Naive thymus-derived CD8-positive, alpha-beta T cell (primary cell): ENCODE results near the gene AGAP1. TPM values are rescaled to one million over a fixed set of nuclear protein-coding genes. Genes with fewer than 3 reads are reported as not detected.

ENCODE experiments used
- ATAC-seq, 2 donors: fragments of 150-1000 bp; cut with Tn5 transposase in 1 of 2; sonication (Bioruptor Pico), chemical (Tn5 transposase) in 1 of 2; 1 replicate in 1 of 2; 2 replicates in 1 of 2; pipeline ENCODE4 v1.10.0; 2021; ENCODE audit warnings: mild to moderate bottlenecking in 2 of 2, moderate library complexity in 2 of 2
- POLR2A ChIA-PET: fragments of 350-600 bp; sonication (Branson Sonifier 250); formaldehyde crosslinking; loops from one replicate; lab custom pipeline; 2021; ENCODE audit warnings: antibody characterized with exemption; lab: Charles Lee
- DNase-seq, 10 donors: peaks; one replicate each; pipeline versions ENCODE4 v3.0.0 to v3.0.0-alpha.2; 2020 to 2022
- H3K27ac Mint-ChIP-seq, 10 donors: one replicate each; pipeline ENCODE4 v1.8.0; 2020 to 2022; ENCODE audit warnings: mild to moderate bottlenecking in 10 of 10, mixed read lengths in 10 of 10, moderate library complexity in 4 of 10, inconsistent platforms in 1 of 10
- H3K27me3 Mint-ChIP-seq, 5 donors: one replicate each; pipeline ENCODE4 v1.8.0; 2021 to 2022; ENCODE audit warnings: mixed read lengths in 5 of 5
- H3K36me3 Mint-ChIP-seq, 3 donors: one replicate each; pipeline ENCODE4 v1.8.0; 2020 to 2022; ENCODE audit warnings: mixed read lengths in 3 of 3, mild to moderate bottlenecking in 2 of 3, inconsistent platforms in 1 of 3
- H3K4me1 Mint-ChIP-seq, 4 donors: one replicate each; pipeline ENCODE4 v1.8.0; 2021 to 2022; ENCODE audit warnings: mixed read lengths in 4 of 4
- H3K4me3 Mint-ChIP-seq, 10 donors: one replicate each; pipeline ENCODE4 v1.8.0; 2020 to 2022; ENCODE audit warnings: mild to moderate bottlenecking in 10 of 10, mixed read lengths in 10 of 10, moderate library complexity in 6 of 10, inconsistent platforms in 1 of 10
- H3K9me3 Mint-ChIP-seq, 9 donors: one replicate each; pipeline ENCODE4 v1.8.0; 2020 to 2022; ENCODE audit warnings: mixed read lengths in 9 of 9, mild to moderate bottlenecking in 3 of 9, inconsistent platforms in 1 of 9, moderate library complexity in 1 of 9
- polyA plus RNA-seq, 3 donors: library from polyadenylated mRNA; unstranded; fragments of 300-500 nt; fragmentation: Illumina TruSeq; gene quantifications; one replicate each; pipeline ENCODE4 v1.2.3, GENCODE V29; 2021
- total RNA-seq, 8 experiments: library from RNA in 2 of 8; stranded (reverse) in 2 of 8; gene quantifications; one replicate each; pipeline ENCODE4 v1.2.3 and lab custom pipeline; 2021 to 2026

The AGAP1 gene
- total and polyA plus RNA-seq, 5 experiments from 2014 or later = 0.03 to 0.52 (median 0.29) TPM; not detected in 1

DNA sequence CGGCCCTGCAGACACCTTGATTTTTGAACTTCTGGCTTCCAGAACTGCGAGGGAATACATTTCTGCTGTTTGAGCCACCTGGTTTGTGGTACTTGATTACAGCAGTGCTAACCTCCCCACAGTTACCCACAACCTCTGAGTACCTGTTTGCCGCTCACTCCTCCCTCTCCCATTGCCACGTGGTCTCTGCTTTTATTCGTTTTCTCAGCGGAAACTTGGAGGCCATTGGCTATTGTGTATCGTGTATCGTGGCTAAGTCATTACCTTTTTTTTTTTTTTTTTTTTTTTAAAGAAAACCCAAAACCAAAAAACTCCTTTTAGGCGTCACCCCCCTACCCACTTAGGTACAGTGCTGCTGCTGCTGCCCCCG lies 90.8 kb downstream of the AGAP1 start:
- H3K27me3 Mint-ChIP-seq = peaks cover 0 to 7% (median 0%) of the 10 kb centered on the region in 5 donors
- H3K4me1 Mint-ChIP-seq = no peaks in the 10 kb centered on the region
- no peaks in the 10 kb centered on the region for H3K36me3 Mint-ChIP-seq
- POLR2A ChIA-PET = no interaction called here
- no peak for DNase-seq
- H3K9me3 Mint-ChIP-seq = no peaks in the 10 kb centered on the region
- no peak overlapping the region for H3K4me3 Mint-ChIP-seq
- H3K27ac Mint-ChIP-seq = no peak overlapping the region
- ATAC-seq = no peak

DNA sequence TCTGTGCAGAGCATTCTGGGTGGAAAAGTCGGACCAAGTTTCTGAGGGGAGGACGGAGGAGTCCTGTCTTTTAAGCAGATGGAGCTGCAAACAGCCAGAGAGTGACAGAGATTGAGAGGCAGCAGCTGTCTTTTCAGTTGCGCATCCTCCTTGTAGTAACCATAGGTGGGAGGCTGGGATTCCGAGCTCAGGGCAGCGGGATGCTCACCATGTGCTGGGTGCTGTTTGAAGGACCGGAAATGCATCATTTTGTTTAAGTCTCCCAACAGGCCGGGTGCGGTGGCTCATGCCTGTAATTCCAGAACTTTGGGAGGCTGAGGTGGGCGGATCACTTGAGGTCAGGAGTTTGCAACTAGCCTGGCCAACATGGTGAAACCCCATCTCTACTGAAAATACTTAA lies 93.4 kb downstream of the AGAP1 start:
- no peak for DNase-seq
- H3K4me3 Mint-ChIP-seq = no peak overlapping the region
- no peak for ATAC-seq
- H3K4me1 Mint-ChIP-seq = no peaks in the 10 kb centered on the region
- H3K27me3 Mint-ChIP-seq = peaks cover 0 to 7% (median 2%) of the 10 kb centered on the region in 5 donors
- H3K27ac Mint-ChIP-seq = no peak overlapping the region
- POLR2A ChIA-PET = no interaction called here
- no peaks in the 10 kb centered on the region for H3K36me3 Mint-ChIP-seq
- H3K9me3 Mint-ChIP-seq = peaks cover 0 to 2% (median 0%) of the 10 kb centered on the region in 9 donors

DNA sequence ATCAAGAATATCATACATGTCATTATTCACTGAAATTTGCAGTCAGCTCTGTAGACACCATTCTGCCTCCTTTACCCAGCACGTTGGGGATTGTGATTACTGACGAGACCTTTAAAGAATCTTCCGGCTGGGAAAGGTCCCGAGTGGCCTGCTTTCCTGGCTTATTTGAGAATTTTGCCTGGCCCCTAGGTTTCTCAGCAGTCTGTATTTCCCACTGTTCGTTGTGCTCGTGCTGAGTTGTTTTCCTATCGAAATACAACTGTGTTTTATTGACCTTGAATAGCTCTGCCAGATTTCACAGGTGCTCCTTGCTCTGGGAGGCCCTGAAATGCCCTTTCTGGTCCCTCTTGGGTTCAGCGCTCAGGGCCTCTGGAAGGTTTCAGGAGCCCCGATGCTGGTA lies 94.9 kb downstream of the AGAP1 start:
- DNase-seq = no peak
- Mint-ChIP-seq H3K4me1 (peaks cover 0 to 4% (median 0%) of the 10 kb centered on the region in 4 donors), H3K4me3 (no peak overlapping the region), H3K9me3 (peaks cover 0 to 2% (median 0%) of the 10 kb centered on the region in 9 donors), H3K27ac (no peak overlapping the region), H3K27me3 (peaks cover 0 to 15% (median 8%) of the 10 kb centered on the region in 5 donors), H3K36me3 (no peaks in the 10 kb centered on the region)
- no peak for ATAC-seq
- POLR2A ChIA-PET = no interaction called here

DNA sequence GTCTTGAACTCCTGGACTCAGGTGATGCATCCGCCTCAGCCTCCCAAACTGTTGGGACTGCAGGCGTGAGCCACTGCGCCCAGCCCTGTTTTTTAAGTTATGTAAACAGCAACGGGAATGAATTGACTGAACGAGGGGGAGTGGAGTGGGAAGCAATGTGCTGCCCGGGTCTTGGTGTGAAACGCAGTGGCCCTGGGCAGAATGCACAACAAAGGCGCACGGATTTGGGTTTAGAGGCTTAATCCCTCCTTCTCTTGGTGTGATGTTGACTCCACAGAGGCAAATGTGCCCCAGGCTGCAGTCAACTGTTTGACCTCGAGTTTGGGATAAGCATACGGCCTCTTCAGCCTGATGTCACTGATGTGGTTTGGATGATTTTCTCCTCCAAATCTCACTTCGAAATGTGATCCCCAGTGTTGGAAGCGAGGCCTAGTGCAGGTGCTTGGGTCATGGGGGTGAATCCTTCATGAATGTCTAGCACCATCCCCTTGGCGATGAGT lies 97.4 kb downstream of the AGAP1 start:
- Mint-ChIP-seq H3K36me3 (no peaks in the 10 kb centered on the region), H3K9me3 (peaks cover 0 to 2% (median 0%) of the 10 kb centered on the region in 9 donors), H3K27ac (no peak overlapping the region), H3K27me3 (peaks cover 2 to 16% (median 8%) of the 10 kb centered on the region in 5 donors), H3K4me3 (no peak overlapping the region), H3K4me1 (peaks cover 0 to 4% (median 0%) of the 10 kb centered on the region in 4 donors)
- POLR2A ChIA-PET = no interaction called here
- ATAC-seq (no peak), DNase-seq (no peak)

DNA sequence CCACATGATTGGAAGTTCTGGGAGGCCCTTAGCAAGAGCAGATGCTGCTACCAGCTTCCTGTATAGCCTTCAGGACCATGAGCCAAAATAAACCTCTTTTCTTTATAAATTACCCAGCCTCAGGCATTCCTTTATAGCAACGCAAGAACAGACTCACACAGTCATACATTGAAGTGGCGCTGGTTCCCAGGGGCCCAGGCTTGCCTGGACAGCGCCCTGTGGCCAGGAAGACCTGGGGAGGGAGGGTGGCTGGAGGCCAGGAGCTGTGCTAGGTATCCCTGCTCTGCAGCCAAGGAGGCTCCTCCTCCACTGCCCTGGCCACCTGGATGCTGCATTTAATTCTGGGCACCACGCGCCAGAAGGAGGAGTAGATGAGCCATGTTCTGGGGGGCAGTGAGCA lies 98.1 kb downstream of the AGAP1 start:
- H3K27me3 Mint-ChIP-seq = peaks cover 2 to 15% (median 8%) of the 10 kb centered on the region in 5 donors
- no peak overlapping the region for H3K4me3 Mint-ChIP-seq
- H3K4me1 Mint-ChIP-seq = peaks cover 0 to 4% (median 0%) of the 10 kb centered on the region in 4 donors
- peaks cover 0 to 2% (median 0%) of the 10 kb centered on the region in 9 donors for H3K9me3 Mint-ChIP-seq
- H3K27ac Mint-ChIP-seq = peak overlapping the region in 1 of 10 donors; percentile 24
- POLR2A ChIA-PET = no interaction called here
- ATAC-seq = no peak
- H3K36me3 Mint-ChIP-seq = no peaks in the 10 kb centered on the region
- no peak for DNase-seq

DNA sequence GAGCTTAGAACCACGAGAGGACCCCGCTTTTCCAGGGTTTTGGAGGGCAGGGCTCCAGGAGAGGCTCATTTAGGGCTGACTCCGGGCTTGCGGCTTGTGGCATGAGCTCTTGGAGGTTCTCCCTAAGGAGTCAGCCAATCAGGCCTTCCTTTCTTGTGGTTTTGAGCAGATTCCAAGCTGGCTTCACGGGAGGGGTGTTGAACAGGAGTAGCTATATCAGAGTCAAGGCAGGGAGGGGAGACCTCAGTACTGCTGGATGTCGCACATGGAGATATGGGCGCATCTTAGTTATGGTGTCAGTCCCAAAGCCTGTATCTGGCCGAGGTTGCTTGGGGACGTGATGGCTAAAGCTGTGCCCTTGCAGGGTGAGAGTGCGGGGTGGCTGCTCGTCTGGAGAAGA lies 98.6 kb downstream of the AGAP1 start:
- Mint-ChIP-seq H3K27me3 (peaks cover 2 to 15% (median 8%) of the 10 kb centered on the region in 5 donors), H3K9me3 (peaks cover 0 to 2% (median 0%) of the 10 kb centered on the region in 9 donors), H3K27ac (peak overlapping the region in 1 of 10 donors; percentile 2), H3K36me3 (no peaks in the 10 kb centered on the region), H3K4me1 (peaks cover 0 to 4% (median 0%) of the 10 kb centered on the region in 4 donors), H3K4me3 (no peak overlapping the region)
- no peak for DNase-seq
- POLR2A ChIA-PET = no interaction called here
- ATAC-seq = no peak

DNA sequence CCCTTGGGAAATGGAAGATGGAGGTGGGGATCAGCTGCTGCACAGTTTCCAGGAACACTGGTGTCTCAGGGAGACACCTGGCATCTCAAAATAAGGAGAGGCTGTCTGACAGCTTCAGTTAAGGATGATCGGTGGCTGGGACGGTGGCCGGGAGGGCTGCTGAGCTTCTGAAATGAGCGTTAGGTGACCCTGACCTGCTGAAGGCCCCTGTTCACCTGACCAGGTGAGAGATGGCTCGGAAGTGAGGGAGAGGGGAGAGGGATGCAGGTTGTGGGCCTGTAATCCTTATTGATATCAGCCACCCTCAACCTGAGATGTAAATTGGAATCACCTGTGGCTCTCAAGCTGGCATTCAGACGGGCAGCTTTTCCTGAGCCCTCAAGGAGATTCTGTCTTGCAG lies 99.0 kb downstream of the AGAP1 start:
- Mint-ChIP-seq H3K4me3 (peak overlapping the region in 1 of 10 donors; percentile 15), H3K27me3 (peaks cover 2 to 15% (median 8%) of the 10 kb centered on the region in 5 donors), H3K36me3 (no peaks in the 10 kb centered on the region), H3K4me1 (peaks cover 0 to 4% (median 0%) of the 10 kb centered on the region in 4 donors), H3K27ac (peak overlapping the region in 1 of 10 donors; percentile 2), H3K9me3 (peaks cover 0 to 2% (median 0%) of the 10 kb centered on the region in 9 donors)
- POLR2A ChIA-PET = no interaction called here
- no peak for DNase-seq
- no peak for ATAC-seq

DNA sequence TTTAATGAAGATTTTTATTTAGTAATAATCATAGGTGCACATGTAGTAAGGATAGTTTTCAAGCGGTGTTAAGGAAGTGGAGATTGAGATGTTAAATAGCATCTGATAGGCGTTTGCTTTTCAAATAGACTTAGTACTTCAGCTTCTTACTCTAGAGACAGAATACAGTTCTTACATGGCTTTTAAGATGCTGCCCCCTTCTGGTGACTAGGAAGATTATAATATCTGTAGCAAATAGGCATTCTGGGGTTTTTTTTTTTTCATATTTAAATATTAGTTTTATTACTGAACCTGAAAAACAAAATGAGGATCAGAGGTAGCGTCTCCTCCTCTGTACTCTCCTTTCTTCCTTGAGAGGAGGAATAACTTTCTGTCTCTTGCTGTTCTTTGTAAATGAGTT lies 100.2 kb downstream of the AGAP1 start:
- Mint-ChIP-seq H3K4me3 (no peak overlapping the region), H3K27ac (no peak overlapping the region), H3K27me3 (peaks cover 2 to 15% (median 9%) of the 10 kb centered on the region in 5 donors), H3K9me3 (peaks cover 0 to 2% (median 0%) of the 10 kb centered on the region in 9 donors), H3K4me1 (peaks cover 0 to 4% (median 0%) of the 10 kb centered on the region in 4 donors), H3K36me3 (no peaks in the 10 kb centered on the region)
- POLR2A ChIA-PET = no interaction called here
- ATAC-seq = no peak
- peak in 3 of 10 donors; percentile 9 to 32 (median 18) for DNase-seq

DNA sequence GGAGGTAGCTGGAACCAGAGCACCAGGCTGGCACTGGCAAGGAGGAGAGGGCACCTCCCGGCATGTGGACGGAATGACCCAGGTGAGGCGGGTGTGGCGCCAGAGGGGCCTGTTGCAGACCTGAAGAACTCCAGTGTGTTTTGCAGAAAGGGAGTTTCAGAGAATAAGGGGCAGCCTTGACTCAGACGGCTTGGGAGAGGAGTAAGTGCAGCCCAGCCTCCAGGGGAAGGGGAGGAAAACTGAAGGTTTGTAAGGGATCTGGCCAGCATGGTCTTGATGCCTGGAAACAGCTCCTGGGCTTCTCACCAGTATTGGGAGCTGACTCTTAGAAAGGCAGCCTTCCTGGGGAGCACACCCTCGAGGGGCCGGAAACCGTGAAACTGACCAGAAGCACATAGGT lies 101.1 kb downstream of the AGAP1 start:
- no peak for ATAC-seq
- POLR2A ChIA-PET = no interaction called here
- Mint-ChIP-seq H3K4me3 (no peak overlapping the region), H3K9me3 (peaks cover 0 to 2% (median 0%) of the 10 kb centered on the region in 9 donors), H3K27me3 (peaks cover 2 to 15% (median 11%) of the 10 kb centered on the region in 5 donors), H3K36me3 (no peaks in the 10 kb centered on the region), H3K27ac (no peak overlapping the region), H3K4me1 (peaks cover 0 to 4% (median 0%) of the 10 kb centered on the region in 4 donors)
- no peak for DNase-seq

DNA sequence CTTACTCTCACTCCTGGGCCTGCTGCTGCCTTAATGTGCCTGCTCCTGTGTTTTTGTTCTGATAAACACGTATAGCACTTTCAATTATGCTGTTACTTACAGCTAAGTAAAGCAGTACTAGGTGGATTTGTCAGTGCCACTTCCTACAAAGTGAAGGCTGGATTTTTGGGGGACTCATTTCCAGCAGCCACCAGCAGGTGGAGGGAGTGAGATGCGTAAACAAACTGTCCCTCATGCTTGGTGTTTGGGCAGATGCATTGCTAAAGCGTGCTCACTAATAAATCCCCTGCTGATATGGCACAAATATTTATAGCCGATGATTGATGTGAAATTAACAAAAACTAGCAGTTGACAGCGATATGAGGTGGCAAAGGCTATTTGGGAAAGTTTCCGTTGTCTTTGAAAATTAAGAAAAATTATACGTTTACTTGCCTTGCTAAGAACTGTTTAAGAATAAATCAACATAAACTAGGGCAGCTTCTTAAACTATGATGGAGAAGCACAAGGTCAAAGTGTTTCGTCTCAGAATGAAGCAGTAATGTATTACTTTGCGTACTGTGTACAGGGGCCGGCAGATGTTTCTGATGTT lies 101.7 kb downstream of the AGAP1 start:
- Mint-ChIP-seq H3K4me3 (no peak overlapping the region), H3K36me3 (no peaks in the 10 kb centered on the region), H3K27ac (no peak overlapping the region), H3K4me1 (peaks cover 0 to 4% (median 0%) of the 10 kb centered on the region in 4 donors), H3K9me3 (peaks cover 0 to under 1% (median 0%) of the 10 kb centered on the region in 9 donors), H3K27me3 (peaks cover 2 to 15% (median 11%) of the 10 kb centered on the region in 5 donors)
- ATAC-seq (no peak), DNase-seq (peak in 3 of 10 donors; percentile 3 to 11 (median 6))
- POLR2A ChIA-PET = no interaction called here

DNA sequence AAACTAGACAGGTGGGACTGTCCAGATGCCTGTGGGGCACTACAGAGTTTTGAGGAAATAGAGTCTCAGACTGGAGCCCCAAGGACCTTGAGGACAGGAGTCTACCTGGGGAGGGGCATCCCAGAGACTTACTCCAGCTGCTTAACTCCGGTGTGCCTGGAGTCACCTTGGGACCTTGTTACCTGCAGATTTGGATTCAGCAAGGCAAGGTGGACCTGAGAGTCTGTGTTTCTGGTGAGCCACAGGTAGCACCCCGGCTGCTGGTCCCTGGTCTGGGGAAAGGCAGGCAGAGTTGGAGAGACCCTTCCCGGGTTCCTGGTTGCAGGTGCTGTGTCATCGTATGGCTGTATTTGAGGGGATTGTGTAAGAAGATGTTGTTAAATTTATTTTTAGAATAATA lies 102.4 kb downstream of the AGAP1 start:
- POLR2A ChIA-PET = no interaction called here
- Mint-ChIP-seq H3K27ac (no peak overlapping the region), H3K4me3 (no peak overlapping the region), H3K36me3 (no peaks in the 10 kb centered on the region), H3K27me3 (peaks cover 2 to 16% (median 12%) of the 10 kb centered on the region in 5 donors), H3K9me3 (no peaks in the 10 kb centered on the region), H3K4me1 (peaks cover 0 to 4% (median 0%) of the 10 kb centered on the region in 4 donors)
- DNase-seq = no peak
- ATAC-seq = no peak

DNA sequence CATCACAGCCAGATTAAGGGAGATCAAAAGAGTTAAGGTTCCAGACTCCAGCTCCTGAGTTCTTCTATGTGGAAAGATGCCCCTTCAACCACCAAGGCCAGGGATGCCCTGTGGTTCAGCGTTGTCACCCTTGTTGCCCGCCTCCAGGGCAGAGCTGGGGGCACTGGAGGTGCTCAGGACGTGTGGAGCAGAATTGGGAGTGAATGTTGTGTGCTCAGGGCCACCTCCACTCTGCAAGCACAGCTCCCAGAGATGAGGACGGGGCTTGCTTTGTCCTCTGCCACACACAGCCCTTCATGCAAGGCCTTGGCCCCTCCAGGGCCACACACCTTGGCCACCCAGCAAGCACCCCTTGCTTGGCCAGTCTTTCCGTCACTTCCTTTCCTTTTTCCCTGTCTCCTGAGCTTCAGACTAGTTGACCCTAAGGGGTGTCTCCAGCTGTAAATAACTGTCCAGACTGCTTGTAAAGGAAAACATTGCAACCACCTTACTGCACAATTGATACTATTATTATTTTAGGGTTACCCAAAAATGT lies 103.3 kb downstream of the AGAP1 start:
- peaks cover 0 to 4% (median 0%) of the 10 kb centered on the region in 4 donors for H3K4me1 Mint-ChIP-seq
- no peak overlapping the region for H3K4me3 Mint-ChIP-seq
- no peak for DNase-seq
- H3K9me3 Mint-ChIP-seq = no peaks in the 10 kb centered on the region
- ATAC-seq = no peak
- no peaks in the 10 kb centered on the region for H3K36me3 Mint-ChIP-seq
- POLR2A ChIA-PET = no interaction called here
- peaks cover 2 to 16% (median 12%) of the 10 kb centered on the region in 5 donors for H3K27me3 Mint-ChIP-seq
- no peak overlapping the region for H3K27ac Mint-ChIP-seq

DNA sequence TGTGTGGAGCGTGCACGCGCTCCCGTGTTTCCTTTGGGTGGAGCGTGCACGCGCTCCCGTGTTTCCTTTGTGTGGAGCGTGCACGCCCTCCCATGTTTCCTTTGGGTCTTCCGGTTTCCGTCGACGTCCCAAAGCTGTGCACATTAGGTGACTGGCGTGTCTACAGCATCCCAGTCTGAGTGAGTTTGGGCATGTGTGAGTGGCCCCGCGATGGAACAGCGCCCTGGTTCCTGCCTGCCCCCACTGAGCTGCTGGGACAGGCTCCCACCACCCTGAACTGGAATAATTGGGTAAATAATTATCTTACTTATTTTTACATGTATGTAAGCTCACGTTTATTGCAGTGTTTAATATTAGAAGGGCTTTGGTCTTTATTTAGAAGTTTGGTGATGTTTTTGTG lies 104.2 kb downstream of the AGAP1 start:
- Mint-ChIP-seq H3K9me3 (peaks cover 0 to 7% (median 0%) of the 10 kb centered on the region in 9 donors), H3K4me1 (no peaks in the 10 kb centered on the region), H3K27ac (no peak overlapping the region), H3K27me3 (peaks cover 0 to 13% (median 8%) of the 10 kb centered on the region in 5 donors), H3K4me3 (no peak overlapping the region), H3K36me3 (no peaks in the 10 kb centered on the region)
- POLR2A ChIA-PET = no interaction called here
- ATAC-seq (no peak), DNase-seq (no peak)
